ENCODE measurements around the gene ATP4A. TPM values are rescaled to one million over a fixed set of nuclear protein-coding genes. Genes with fewer than 3 reads are reported as not detected.

ATP4A gene
- total RNA-seq, 2 donors from 2014 or later, result 0.18 TPM; not detected in 1

GRCh38 chr19:35543280-35544109, 20.0 kb downstream of the ATP4A start:
- Mint-ChIP-seq H3K9me3 (no peaks in the 10 kb centered on the region), H3K4me3 (peak overlapping the region; percentile 84)
- 92 to 96% methylated on average over 11 to 15 of the region's 15 CpGs for WGBS, 2 experiments (ENCODE audit: insufficient coverage in 1 of 2, insufficient read length in 1 of 2)

GRCh38 chr19:35542209-35542608, 21.2 kb downstream of the ATP4A start:
- Mint-ChIP-seq H3K36me3 (ENCODE audit: low read depth) (peaks cover 39% of the 10 kb centered on the region), H3K27ac (no peak overlapping the region), H3K4me1 (peaks cover 16% of the 10 kb centered on the region), H3K9me3 (no peaks in the 10 kb centered on the region), H3K4me3 (no peak overlapping the region), H3K27me3 (ENCODE audit: insufficient read depth) (no peaks in the 10 kb centered on the region)
- H3K4me1 ChIP-seq (ENCODE audit: control insufficient read depth, insufficient read depth, low read length), result peaks cover 10% of the 10 kb centered on the region
- H3K36me3 ChIP-seq (ENCODE audit: control insufficient read depth, insufficient read depth, low read length), result peaks cover 21% of the 10 kb centered on the region
- no peak overlapping the region for H3K27ac ChIP-seq (ENCODE audit: low read depth, low read length)
- TF ChIP-seq, protein P1, sequence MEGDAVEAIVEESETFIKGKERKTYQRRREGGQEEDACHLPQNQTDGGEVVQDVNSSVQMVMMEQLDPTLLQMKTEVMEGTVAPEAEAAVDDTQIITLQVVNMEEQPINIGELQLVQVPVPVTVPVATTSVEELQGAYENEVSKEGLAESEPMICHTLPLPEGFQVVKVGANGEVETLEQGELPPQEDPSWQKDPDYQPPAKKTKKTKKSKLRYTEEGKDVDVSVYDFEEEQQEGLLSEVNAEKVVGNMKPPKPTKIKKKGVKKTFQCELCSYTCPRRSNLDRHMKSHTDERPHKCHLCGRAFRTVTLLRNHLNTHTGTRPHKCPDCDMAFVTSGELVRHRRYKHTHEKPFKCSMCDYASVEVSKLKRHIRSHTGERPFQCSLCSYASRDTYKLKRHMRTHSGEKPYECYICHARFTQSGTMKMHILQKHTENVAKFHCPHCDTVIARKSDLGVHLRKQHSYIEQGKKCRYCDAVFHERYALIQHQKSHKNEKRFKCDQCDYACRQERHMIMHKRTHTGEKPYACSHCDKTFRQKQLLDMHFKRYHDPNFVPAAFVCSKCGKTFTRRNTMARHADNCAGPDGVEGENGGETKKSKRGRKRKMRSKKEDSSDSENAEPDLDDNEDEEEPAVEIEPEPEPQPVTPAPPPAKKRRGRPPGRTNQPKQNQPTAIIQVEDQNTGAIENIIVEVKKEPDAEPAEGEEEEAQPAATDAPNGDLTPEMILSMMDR (conservative IDR thresholded peaks at IDR 0.05), result no peak
- H3K9ac ChIP-seq (ENCODE audit: extremely low read depth, low read length, poor library complexity, severe bottlenecking), result no peak overlapping the region
- no peak overlapping the region for H3K4me3 ChIP-seq (ENCODE audit: low read length)
- 93 to 100% methylated on average over 3 to 11 of the region's 11 CpGs for WGBS, 2 experiments (ENCODE audit: insufficient coverage in 1 of 2, insufficient read length in 1 of 2)
- no peaks in the 10 kb centered on the region for H3K27me3 ChIP-seq (ENCODE audit: control insufficient read depth, insufficient read depth, low read length, poor library complexity, severe bottlenecking)
- no peak for DNase-seq
- H3K9me3 ChIP-seq (ENCODE audit: control insufficient read depth, low read length), result no peaks in the 10 kb centered on the region

More at GRCh38 chr19:35543280-35544109, 20.0 kb downstream of the ATP4A start:
- peaks cover 29% of the 10 kb centered on the region for H3K36me3 ChIP-seq (ENCODE audit: control insufficient read depth, insufficient read depth, low read length)
- H3K27ac ChIP-seq (ENCODE audit: low read depth, low read length), result no peak overlapping the region
- no peaks in the 10 kb centered on the region for H3K27me3 ChIP-seq (ENCODE audit: control insufficient read depth, insufficient read depth, low read length, poor library complexity, severe bottlenecking)
- H3K9ac ChIP-seq (ENCODE audit: extremely low read depth, low read length, poor library complexity, severe bottlenecking), result no peak overlapping the region
- Mint-ChIP-seq H3K36me3 (ENCODE audit: low read depth) (peaks cover 46% of the 10 kb centered on the region), H3K4me1 (peaks cover 15% of the 10 kb centered on the region), H3K27me3 (ENCODE audit: insufficient read depth) (no peaks in the 10 kb centered on the region), H3K27ac (no peak overlapping the region)
- peaks cover 10% of the 10 kb centered on the region for H3K4me1 ChIP-seq (ENCODE audit: control insufficient read depth, insufficient read depth, low read length)
- no peak for DNase-seq
- TF ChIP-seq, protein P1 (conservative IDR thresholded peaks at IDR 0.05), result no peak
- no peaks in the 10 kb centered on the region for H3K9me3 ChIP-seq (ENCODE audit: control insufficient read depth, low read length)
- H3K4me3 ChIP-seq (ENCODE audit: low read length), result peak overlapping the region; percentile 99

- WGBS, 2 experiments (ENCODE audit: insufficient coverage in 1 of 2, insufficient read length in 1 of 2), result 91 to 92% methylated on average over 6 to 7 of the region's 7 CpGs
- H3K27ac Mint-ChIP-seq, result no peak overlapping the region
- no peaks in the 10 kb centered on the region for H3K4me1 ChIP-seq (ENCODE audit: control insufficient read depth, insufficient read depth, low read length)
- H3K36me3 ChIP-seq (ENCODE audit: control insufficient read depth, insufficient read depth, low read length), result peaks cover 16% of the 10 kb centered on the region
- no peaks in the 10 kb centered on the region for H3K9me3 ChIP-seq (ENCODE audit: control insufficient read depth, low read length)
- DNase-seq, result no peak
- no peak overlapping the region for H3K4me3 Mint-ChIP-seq
- peaks cover 33% of the 10 kb centered on the region for H3K36me3 Mint-ChIP-seq (ENCODE audit: low read depth)
- no peak overlapping the region for H3K9ac ChIP-seq (ENCODE audit: extremely low read depth, low read length, poor library complexity, severe bottlenecking)
- H3K27ac ChIP-seq (ENCODE audit: low read depth, low read length), result no peak overlapping the region
- H3K4me1 Mint-ChIP-seq, result peaks cover 16% of the 10 kb centered on the region
- H3K9me3 Mint-ChIP-seq, result no peaks in the 10 kb centered on the region
- TF ChIP-seq, protein P1 (conservative IDR thresholded peaks at IDR 0.05), result no peak
- no peaks in the 10 kb centered on the region for H3K27me3 Mint-ChIP-seq (ENCODE audit: insufficient read depth)
- H3K4me3 ChIP-seq (ENCODE audit: low read length), result no peak overlapping the region
- no peaks in the 10 kb centered on the region for H3K27me3 ChIP-seq (ENCODE audit: control insufficient read depth, insufficient read depth, low read length, poor library complexity, severe bottlenecking)
Observed at GRCh38 chr19:35540356-35540927, 23.0 kb downstream of the ATP4A start.
